Stimulated activated CD4-positive, alpha-beta T cell treated with anti-CD3 and anti-CD28 coated beads, TNF-alpha, amount 100 ng/mL, for 1 hour (primary cell): ENCODE measurements around the gene MGARP.
A peak's percentile ranks its signal among the peaks of the same experiment; 100 is the strongest.
"Not testable (repeated sequence)": the region's sequence is repeated elsewhere in the genome, so short reads cannot be mapped to it uniquely, and the experiment has no call there.

Source experiments
- DNase-seq, 3 donors: peaks; one replicate each; pipeline ENCODE4 v3.0.0-alpha.2; 2020; ENCODE audit warnings: low read depth in 3 of 3, low spot score in 1 of 3

MGARP gene

DNA sequence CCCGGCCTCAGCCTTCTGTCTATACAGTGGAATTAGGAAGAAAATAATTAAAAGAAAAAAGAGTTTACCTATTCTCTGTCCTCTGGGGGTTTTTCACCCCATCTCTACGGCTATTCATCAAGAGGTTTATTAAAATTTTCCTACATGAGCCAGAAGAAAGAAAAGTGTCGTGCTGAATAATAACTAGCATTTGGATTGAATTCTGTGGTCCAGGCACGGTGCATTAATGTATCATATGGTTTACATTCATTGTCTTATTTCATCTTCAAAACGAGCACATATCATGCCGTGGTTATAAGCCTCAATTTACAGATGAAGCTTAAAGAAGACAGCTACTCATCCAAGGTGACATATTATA is 15.9 kb upstream of the MGARP start:
- no peak for DNase-seq

DNA sequence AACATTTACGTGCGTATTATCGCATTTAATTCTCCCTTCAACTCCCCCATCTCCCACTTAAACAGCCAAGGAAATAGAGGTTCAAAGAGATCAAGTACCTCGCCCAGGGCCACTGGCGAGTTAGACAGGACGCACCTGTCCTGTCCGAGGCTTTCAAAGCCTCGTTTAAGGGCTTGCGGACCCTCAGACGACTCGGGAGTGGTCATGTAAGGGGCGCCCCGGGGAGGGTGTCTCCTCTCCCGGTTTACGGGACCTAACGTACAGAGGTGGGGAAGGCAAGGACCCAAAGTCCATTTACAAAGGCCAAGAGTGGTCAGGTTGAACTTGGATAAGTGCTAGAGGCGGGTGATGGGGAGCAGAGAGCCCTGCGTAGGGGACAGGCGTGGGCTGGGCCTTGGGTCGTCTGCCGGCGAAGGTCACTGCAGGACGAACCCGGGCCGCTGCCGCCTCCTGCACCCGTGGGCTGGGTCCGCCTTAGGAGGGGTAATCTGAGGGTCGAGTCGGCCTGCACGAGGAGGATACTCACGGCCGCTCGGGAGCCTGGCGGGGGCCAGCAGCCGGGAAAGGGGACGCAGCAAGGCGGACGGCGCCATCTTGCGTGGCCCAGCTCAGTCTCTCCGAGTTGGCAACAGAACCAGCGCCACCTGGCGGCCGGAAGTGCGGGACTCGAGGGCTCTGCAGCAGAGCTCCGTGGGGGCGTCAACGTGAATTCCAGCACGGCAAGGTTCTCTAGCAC is 15.3 kb upstream of the MGARP start:
- peak; percentile 88 to 100 (median 93) for DNase-seq

DNA sequence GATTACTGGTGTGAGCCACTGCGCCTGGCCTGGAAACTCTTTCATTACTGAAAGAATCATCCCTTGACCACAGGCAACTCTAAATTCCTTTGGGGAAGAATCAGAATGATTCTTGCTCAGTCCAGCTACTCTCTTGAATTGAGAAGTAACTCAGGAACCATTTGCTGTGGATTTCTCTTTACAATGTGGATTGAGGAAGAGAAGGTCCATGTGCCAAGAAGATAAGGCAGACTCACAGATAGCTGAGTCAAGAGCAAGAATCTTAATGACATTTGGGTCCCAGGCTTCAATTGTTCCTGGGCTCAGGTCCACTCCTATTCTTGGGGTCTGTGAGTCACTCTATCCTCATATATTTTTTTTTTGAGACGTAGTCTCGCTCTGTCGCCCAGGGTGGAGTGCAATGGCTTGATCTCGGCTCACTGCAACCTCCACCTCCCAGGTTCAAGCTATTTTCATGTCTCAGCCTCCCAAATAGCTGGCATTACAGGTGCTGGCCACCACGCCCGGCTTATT is 6.2 kb upstream of the MGARP start:
- no peak for DNase-seq

DNA sequence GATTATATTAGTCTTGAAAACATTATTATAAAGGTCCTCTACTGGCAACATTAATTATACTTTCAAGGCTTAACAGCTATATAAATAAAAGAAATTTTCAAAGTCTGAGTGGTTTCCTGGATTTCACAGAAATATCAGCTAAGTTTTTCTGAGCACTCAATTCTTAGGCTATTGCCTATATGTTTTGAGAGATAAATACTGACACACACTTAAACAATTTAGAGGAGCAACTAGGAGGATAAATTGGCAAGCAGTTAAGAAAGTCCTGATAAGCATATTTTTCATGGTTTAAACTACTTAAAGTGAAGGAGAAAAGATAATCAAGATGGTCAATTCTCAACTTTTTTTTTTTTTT is 2.7 kb upstream of the MGARP start:
- DNase-seq = no peak

DNA sequence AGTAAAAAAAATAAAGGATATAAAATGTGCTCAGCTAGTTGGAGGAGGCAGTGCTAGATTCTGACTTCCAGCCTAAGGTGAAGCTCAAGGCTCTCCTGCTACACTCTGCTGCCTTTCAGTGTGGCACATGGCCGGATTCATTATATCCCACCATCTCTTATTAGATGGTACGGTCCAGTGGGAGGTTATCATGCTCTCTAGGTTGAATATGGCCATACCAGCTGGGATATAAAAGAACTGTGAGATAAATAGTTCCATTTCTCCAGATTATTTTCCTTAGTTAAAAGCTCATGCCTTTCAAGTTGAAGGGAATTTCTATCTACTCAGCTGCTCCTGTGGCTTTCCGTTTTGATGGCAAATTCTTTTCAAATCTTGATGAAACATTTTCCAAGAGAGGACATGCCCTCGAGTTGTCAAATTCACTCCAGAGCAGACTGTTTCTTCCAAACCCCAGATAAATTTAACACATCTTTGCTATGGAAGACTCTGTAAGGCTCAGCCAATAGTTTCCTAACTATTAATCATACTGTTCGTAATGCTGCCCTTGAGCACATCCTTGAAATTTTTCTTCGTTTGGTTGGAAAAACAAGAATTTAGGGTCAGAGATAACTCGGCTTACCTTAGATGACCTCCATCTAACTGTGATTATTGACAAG is 2.2 kb upstream of the MGARP start:
- DNase-seq = no peak

DNA sequence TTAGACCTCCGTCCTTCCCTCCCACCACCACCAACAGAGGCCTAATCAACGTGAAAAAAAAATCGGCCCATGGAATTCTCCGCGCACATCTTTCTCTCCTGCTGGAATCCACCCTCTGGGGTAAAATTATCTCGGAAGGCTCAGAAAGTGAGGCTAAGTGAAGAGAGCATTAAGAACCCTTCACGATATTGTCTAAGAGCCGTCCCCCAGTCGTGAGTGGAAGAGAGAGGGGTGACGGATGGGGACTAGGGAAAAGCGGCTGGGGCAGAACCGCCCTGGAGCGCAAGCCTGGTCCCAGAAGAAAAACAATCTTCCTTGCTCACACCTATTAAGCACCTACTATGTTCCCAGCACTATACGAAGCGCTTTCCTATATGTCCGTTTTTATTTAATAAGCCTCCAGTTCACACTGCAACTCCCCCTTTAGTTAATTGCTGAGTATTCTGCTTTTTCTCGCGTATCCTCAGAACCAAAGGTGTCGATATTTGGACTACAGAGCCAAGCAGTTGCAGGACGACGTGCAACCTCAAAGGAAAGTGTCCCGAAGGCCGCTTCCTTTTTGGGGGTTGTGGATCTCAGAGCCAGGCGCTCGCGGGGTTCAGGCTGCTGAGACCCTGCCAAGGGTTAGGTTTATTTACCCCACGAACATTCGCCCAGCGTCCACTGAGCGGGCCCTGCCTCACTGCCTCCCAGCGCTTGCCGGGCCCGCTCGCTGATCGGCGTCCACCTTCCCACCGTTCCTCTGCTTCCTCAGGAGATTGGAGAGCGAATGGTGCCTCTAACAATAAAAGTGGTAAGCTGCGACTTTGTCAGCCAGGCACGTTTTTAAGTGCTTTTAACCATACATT is 889 bp downstream of the MGARP start:
- DNase-seq = no peak

DNA sequence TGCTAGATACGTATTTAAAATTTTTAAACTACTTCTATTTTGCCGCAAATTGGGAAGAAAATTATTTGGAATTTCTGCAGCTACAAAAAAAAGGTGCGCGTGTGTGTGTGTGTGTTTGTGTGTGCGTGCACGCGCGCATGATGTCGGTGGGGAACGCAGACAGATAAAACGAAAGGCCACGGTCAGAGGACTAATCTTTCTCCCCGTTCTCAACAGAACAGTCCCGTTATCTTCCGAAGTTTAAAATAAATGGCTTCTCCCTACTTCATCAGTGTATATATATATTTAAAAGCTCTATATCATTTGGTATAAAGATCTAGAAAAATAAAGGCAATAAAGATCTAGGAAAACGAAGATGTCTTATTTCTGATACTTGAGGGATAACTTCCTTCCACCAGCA is 1.5 kb downstream of the MGARP start:
- DNase-seq = no peak

DNA sequence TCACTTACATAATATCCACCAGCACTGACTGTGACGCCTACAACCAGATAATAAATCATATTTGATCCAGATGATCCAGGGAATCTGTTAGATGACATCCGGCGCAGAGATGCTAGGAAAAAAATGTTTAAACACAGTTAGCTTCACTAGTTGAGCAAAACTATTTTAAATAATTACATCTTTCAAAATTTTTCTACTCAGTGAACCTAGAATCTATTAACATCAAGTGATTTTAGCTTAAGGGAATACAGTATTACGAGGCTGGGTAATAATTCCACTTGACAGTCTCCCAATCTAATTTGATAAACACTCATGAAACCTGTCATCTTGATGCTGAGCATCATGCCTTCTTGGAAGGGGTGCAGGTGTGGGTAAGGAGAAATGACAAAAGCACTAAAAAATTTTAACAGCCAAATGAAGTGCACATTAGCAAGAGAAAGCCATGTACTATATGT is 4.7 kb downstream of the MGARP start:
- no peak for DNase-seq

DNA sequence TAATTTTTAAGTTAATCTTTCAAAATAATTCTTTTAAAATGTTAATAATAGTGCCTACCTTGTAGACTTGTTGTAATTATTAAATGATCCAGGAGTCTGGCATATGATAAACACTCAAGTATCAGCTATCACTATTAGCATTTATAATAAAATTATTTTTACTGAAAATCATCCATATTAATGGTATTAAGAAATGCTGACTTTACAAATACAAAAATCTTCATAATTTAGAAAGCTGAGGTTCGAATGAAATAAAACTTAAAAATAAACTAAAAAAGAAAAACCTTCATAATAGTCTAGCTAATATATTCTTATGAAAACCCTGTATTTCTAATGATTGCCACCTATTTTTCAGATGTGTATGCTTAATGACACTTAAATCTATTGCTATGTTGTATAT is 5.2 kb downstream of the MGARP start:
- no peak for DNase-seq

DNA sequence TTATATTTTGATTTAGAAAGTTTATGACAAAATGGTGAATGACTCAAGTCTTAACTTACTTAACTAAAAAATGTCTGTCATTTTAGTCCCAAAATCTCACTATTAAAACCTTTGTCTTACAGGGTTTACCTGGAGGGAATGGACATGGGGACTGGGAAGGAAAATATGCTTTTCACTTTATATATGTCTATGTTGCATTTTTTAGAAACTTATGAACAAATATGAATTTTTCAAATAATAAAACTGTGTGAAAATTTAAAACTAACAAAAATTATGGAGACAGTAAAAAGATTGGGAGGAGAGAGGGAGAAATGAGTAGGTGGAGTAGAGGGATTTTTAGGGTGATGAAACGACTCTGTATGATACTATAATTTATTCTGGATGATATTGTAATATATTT is 6.2 kb downstream of the MGARP start:
- DNase-seq = no peak

DNA sequence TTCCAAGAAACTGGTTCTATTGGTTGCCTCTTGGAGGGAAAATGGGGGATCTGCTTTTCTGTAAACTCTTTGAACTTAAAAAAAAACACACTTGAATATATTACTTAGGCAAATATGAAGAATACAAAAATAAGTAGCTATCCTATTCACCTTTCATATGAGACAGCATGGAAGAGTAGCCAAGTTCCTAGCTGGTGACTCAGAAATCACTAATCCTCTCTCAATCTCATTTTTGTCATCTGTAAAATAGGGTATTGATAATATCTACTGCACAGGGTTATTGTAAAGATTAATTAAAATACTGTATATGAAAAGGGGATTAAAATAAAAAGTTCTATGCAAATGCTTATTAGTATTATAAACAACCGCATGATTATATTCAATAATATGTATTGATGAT is 12.7 kb downstream of the MGARP start:
- no peak for DNase-seq

DNA sequence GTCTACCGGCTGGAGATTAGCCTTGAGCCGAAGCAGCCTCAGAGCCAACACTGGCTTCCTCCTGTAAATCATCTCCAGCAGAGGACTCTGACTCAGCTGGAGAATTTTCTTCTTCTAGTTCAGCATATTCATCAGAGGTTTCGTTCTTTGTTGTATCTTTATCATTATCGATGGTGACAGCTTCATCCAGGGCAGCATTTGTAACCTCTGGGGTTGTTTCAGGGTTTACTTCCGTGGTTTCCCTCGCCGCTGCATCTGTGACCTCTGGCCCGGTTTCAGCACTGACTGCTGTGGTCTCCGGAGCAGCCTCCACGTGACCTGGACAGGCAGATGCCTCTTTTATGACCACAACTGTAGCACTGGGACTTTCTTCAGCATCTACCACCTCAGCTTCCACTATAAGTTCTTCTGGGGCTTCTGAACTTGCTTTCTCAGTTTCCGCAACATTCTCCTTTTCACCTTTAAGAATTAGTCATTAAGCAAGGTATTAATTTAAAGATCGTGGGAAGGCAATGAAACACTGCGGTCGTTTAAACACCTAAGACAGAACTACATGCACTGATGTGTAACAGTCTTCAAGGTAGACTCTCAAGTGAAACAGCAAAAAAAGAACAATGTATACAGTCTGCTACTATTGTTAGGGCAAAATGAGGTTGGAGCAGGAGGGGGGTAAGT is 13.3 kb downstream of the MGARP start:
- DNase-seq = peak; percentile 22 to 39 (median 26)

DNA sequence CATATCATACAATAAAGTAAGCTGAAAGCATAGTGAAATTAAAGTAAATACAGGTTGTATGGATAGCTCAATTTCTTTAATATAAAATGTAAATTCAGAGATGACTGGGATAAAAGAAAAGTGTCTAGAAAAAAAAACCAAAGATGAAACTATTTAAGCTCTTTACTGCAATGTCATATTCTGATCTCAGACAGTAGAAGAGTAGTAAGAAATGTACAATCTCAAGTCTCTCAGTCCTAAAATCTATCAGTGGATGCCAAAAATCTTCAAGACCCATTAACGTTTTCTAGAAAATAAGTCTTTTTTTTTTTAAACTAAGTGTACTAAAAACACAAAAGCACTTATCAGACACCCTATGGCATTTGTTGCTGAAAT is 13.8 kb downstream of the MGARP start:
- no peak for DNase-seq

DNA sequence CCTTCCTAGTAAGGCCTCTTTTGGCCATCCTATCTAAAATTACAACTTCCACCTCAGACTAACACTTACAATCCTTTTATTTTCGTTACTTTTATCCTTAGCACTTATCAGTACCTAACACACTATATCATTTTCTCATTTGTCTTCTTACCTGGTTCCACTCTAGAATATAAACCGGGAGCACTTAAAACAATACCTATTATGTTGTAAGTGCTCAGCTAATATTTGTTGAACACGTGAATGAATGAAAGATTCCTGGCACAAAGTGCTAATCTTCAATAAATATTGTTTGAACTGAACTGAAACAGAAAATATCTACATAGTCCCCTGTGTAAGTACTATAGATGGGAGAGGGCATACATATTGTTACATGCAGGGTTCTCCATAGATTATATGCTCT is 14.4 kb downstream of the MGARP start:
- DNase-seq = no peak

DNA sequence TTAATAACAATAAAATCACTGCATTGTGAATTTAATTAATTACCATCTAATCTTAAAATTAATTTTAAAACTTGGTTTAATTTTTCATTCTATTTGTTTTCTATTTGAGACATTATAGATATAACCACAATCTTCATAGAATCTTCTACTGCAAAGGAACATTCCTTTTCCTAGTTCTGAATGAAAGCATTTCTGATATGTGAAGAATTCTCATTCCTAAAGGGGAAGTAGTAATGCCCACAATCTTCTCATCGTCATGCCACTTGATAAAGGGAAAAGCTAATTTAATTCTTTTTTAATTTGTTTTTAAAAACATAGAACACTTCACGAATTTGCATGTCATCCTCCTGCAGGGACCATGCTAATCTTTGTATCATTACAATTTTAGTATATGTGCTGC is 23.7 kb downstream of the MGARP start:
- no peak for DNase-seq

DNA sequence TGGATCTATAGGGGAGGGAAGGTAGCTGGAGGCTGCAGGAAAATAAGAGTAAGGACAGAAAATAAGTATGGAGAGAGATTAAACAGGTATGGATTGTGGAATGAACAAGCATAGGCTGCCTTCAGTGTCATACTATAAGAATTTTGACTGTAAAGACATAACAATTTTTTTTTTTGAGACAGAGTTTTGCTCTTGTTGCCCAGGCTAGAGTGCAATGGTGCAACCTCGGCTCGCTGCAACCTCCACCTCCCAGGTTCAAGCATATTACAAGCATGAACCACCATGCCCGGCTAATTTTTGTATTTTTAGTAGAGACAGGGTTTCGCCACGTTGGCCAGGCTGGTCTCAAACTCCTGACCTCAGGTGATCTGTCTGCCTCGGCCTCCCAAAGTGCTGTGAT is 24.4 kb downstream of the MGARP start:
- DNase-seq = not testable (repeated sequence)

DNA sequence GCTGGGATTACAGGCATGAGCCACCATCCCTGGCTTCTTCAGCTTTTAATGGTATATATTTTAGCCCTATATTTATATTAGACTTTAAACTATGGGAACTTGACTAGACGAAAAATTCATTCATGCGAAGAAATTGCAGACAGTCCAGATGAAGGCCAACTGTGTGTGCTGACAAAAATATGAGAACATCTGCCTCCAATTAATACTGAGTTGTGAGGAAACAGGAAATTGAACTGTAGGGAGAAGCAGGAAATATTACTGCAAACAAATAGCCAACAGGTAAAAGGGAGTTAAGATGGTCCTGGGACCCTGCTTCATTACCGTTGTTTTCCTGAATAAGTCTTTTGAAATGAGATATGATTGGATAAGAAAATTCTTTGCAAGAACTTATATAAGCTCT is 26.3 kb downstream of the MGARP start:
- DNase-seq = no peak

DNA sequence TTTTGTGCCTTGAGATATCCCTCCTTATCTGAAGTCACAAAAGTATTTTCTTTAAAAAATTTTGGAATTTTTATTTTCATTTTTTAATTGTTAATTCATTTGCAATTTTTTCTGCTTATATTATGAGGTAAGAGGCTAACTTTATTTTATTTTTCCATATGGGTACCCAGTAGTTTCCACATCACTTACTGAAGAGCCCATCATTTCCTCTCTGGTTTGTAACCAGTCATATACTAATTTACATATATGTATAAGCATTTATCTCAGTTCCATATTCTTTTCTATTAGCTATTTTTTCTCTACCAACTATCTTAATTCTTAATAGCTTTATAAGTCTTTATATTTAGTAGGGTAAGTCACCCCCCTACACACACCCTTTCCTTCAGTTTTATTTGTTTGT is 27.0 kb downstream of the MGARP start:
- no peak for DNase-seq

DNA sequence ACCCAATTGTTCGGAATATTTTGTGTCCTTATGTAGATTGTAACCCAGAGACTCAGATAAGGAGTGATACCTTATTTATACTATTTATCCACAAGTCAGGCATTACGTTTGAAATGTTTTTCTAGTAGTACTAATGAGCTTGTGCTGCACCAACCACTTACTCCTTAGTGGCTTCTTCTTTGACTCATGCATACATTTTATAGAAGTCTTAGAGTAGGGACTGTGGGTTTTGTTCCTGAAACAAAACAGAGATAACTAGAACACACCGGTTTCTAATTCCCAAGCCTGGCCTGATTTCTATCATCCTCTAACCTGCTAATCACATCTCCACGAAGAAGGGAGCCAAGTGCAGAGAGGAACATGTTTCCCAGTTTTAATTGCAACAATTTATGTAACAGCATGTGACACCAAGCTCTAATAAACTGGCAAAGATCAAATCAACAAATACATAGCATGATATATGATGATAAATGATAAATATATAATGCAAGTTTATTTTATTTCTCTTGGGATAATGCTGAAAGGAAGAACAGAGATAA is 32.3 kb downstream of the MGARP start:
- no peak for DNase-seq

DNA sequence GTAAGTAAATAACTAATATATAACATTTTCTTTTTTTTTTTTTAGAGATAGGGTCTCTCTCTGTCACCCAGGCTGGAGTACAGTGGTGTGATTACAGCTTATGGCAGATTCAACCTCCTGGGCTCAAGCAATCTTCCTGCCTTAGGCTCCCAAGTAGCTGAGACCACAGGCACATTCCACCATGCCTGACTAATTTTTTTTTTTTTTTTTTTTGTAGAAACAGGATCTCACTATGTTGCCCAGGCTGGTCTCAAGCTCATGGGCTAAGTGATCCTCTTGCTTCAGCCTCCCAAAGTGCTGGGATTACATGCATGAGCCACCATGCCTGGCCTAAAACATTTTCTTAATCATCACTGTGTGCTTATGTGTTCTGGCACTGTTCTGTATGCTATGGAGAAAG is 32.8 kb downstream of the MGARP start:
- DNase-seq = no peak

DNA sequence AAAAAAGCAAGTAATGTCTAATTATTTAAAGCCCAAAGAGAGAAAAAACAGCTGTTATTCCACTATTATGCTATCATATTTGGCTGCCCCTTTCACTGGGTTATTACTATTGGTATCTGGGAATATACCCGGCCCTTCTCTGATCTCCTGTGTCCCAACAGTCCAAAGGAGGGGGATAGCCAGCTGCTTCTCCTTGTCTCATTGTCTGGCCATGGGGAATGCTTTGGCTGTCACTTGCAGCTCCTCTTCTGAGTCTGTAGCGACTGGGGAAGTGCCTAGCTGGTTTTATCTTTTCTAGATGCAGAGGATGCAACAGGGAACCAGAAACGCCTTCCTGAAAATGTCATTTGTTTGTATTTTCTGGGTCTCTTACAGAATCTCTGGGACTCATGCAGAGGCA is 33.9 kb downstream of the MGARP start:
- DNase-seq = no peak
